H4 (cell line): ENCODE data around the gene FAT1. TPM values are rescaled to one million over a fixed set of nuclear protein-coding genes. Genes with fewer than 3 reads are reported as not detected.
"Not testable (repeated sequence)": the region's sequence is repeated elsewhere in the genome, so short reads cannot be mapped to it uniquely, and the experiment has no call there.

Experiments used
- DNase-seq: peaks from one replicate; pipeline ENCODE4 v3.0.0-alpha.2; 2015; ENCODE audit warnings: low spot score
- total RNA-seq: library from RNA; depleted of rRNA; stranded (reverse); fragments of >200 nt; shearing (Covaris generic); gene quantifications from 2 replicates; pipeline ENCODE4 v1.2.3, GENCODE V29; 2014; rRNA removed

Gene FAT1, protein sequence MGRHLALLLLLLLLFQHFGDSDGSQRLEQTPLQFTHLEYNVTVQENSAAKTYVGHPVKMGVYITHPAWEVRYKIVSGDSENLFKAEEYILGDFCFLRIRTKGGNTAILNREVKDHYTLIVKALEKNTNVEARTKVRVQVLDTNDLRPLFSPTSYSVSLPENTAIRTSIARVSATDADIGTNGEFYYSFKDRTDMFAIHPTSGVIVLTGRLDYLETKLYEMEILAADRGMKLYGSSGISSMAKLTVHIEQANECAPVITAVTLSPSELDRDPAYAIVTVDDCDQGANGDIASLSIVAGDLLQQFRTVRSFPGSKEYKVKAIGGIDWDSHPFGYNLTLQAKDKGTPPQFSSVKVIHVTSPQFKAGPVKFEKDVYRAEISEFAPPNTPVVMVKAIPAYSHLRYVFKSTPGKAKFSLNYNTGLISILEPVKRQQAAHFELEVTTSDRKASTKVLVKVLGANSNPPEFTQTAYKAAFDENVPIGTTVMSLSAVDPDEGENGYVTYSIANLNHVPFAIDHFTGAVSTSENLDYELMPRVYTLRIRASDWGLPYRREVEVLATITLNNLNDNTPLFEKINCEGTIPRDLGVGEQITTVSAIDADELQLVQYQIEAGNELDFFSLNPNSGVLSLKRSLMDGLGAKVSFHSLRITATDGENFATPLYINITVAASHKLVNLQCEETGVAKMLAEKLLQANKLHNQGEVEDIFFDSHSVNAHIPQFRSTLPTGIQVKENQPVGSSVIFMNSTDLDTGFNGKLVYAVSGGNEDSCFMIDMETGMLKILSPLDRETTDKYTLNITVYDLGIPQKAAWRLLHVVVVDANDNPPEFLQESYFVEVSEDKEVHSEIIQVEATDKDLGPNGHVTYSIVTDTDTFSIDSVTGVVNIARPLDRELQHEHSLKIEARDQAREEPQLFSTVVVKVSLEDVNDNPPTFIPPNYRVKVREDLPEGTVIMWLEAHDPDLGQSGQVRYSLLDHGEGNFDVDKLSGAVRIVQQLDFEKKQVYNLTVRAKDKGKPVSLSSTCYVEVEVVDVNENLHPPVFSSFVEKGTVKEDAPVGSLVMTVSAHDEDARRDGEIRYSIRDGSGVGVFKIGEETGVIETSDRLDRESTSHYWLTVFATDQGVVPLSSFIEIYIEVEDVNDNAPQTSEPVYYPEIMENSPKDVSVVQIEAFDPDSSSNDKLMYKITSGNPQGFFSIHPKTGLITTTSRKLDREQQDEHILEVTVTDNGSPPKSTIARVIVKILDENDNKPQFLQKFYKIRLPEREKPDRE (N-terminal part only)
- 71.1 and 71.6 TPM in 2 replicates for total RNA-seq

DNA sequence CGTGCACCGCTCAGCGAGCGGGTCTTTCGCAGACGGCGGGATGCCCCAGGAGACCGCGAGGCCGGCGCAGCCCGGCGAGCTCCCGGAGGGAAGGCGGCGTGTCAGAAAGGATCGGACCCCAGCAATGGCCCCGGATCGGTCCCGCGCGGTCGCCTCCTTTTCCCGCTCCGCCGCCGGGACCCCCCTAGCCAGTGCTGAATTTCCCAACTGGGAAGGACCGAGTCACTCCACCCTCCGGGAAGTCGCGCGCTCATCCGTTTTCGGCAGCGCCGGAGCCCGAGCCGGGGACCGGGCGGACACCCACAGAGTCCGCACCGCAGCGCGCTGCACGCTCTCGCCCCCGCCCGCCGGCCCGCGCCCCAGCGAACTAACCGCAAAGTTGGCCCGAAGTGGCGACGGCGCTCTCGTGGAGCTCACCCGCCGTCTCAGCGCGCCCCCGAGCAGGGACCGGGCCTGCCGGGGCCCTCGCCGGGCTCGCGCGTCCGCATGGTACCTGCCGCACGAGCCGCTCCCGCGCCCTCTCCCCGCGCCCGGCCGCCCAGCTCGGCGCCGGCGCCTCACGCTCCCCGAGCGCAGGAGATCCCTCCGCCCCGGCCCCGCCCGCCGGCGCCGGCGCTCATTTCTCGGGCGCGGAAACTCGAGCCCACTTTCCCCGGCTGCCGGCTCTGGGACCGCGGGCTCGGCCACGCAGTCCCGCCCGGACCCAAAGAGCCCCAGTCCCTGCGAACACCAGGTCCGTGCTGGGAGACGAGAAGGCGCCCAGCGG lies at the start of gene FAT1:
Gene FAT1, minus strand, starts transcription at position 565 of the 766 bp plus-strand sequence. CDS start 14,029 bp downstream, outside the sequence.
- peak; percentile 25 for DNase-seq

DNA sequence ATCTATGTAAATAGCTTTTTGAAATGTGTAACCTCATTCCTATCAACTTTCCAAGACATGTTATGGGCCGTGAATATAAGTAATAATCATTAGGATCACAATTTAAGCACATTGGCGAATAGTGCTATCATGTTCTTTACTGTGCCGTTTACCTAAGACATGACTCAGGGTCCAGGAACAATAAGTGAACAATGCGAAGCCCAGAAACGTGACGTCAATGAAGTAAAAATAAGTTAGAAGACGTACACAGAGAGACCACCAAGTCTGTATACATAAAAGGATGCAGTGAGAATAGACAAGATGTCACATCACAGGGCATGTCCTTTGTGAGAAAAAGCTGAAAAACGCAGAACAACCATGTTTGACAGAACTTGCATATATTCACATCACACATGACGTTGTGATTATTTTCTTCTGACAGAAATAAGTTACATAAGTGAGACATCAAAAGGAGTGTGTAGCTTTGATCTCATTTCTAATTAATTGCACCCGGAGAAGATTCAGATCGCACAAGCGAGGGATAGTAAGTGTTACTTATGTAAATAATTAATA lies 49.4 kb upstream of the FAT1 start:
- no peak for DNase-seq

DNA sequence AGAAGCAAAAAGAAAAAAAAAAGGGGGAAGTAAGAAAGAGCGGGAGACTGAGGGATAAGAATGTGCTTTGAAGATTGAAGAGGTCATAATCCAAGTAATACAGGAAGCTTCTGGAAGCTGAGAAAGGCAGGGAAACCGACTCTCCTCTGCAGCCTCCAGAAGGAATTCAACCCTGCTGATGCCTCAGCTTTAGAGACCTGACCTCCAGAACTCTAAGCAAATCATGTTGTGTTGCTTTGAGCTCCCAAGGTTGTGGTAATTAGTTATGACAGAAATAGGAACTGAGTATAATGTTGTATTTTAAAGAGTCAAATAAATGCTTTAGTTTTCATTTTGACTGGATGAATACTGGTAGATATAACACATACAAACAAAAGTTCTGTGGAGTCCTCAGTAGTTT lies 48.0 kb upstream of the FAT1 start:
- DNase-seq, result no peak

DNA sequence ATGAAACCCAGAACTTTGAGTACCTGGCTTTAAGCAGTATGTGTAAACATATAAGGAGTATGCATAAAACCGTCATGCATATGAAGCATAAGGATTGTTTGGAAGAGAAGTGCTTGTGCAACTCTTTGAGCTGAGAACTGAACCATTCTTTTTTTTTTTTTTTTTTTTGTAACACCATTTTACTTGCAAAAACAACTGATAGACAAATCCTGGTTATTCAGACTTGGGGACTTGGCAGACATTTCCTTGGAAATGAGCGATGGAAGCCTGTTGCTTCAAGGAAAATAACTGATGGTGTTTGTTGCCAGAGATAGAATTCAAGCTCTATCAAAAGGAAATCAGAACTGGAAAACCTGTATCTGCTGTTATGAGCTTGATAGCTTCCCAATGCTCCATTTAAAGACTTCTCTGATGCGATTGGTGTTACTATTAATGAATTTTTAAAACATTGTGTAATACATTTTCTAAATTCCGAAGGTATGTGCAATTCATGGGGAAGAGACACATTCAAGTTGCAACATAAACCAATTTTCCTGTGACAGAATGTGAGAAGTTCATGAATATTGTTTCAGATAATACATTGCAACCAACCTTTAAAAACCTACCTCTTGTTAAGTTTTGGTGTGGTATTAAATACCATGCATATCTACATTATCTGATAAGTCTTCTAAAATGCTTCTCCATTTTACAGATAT lies 47.0 kb upstream of the FAT1 start:
- no peak for DNase-seq

DNA sequence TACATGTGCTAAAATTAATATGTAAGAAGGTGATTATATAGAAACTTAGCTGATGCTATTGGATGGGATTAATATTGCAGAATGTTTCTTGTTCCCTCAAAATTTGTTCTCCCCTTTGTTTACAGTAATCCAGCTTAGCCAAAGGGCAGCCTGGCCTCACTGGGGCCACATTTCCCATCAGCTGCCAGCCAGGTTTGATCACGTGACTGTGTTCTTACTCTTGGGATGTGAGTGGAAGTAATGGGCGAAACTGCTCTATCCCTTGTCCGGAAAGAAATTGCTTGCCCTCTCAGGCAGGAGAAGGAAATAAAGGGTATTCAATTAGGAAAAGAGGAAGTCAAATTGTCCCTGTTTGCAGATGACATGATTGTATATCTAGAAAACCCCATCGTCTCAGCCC lies 44.1 kb upstream of the FAT1 start:
- DNase-seq, result no peak

DNA sequence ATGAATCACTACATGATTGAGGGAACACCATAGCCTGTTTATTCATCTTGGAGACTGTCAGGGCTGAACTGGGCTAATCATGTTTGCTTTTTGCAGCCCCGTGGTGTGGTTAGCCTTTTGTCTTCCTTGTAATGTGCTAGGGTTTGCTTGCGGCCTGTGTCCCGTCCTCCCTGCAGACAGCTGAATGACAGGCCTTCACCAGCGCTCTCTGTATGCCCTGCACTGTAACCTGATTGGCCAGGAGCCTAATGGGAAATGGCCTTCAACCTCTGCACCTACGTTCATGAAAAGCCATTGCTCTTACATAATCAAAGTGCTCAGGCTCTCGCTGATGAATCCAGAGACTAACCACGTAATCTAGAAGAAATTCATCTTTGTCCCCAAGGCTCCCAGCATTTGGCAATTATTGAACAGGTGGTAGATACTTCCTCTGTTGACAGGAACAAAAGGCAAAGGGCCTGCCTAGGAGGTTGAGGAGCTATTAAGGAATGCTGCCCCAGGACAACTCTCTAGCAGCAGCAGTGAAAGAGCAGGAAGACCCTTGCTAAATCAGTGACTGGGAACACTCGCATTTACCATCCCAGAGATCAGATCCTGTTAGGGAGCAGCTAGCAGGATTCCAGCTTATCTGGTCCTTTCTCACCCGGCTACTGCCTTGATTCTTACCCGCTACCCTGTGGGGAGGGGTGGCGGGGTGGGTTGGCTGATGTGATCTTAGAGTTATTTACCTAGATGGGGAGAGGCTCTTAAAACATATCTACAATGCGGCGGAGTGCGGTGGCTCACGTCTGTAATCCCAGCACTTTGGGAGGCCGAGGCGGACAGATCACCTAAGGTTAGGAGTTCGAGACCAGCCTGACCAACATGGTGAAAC lies 42.3 kb upstream of the FAT1 start:
- no peak for DNase-seq

DNA sequence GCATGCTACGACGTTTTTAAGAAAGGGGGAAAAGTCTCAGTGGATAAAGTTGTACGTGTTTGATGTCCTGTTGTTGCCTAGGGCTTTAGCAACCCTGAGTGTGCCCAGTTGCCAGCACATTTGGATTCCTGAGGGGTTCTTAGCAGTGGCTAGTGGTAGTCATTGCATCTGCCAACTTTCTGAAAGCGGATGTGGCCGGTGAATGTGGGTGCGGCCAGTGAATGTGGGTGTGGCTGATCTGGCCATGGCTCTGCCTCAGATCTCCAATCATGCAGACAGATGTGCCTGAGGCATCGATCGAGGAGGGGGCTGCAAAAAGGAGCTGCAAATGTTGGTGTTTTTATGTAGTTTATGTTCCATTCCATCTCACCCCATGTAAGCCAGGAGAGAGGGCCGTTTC lies 41.5 kb upstream of the FAT1 start:
- DNase-seq, result peak; percentile 71

DNA sequence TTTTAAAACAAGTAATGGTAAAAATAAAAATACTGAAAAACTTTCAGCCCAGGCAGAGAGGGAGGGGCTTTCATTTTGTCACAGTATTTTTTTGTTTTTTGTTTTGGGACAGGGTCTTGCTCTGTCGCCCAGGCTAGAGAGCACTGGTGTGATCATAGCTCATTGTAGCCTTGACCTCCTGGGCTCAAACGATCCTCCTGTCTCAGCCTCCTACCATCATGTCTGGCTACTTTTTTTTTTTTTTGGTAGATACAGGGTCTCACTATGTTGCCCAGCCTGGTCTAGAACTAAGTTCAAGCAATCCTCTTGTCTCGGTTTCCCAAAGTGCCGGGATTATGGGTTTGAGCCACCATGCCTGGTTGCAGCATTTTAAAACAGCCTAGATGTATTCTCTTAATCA lies 40.8 kb upstream of the FAT1 start:
- no peak for DNase-seq

DNA sequence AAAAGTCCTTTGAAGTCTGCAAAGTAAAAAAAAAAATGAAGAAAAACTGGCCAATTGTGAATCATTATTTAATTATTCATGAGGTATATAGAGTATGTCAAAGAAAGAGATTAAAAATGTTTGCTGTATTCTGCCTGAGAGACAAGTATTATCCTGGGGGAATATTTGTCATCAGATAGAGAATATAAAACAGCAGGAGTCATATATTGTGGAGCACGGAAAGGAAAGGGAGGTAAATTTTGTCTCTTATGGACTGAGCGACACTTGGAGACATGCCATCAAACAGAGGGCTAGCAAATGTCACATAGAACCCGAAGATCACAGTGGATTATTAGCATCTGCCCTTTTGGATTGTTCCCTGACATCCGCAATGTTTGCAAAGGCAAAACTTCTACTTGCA lies 39.2 kb upstream of the FAT1 start:
- DNase-seq, result no peak

DNA sequence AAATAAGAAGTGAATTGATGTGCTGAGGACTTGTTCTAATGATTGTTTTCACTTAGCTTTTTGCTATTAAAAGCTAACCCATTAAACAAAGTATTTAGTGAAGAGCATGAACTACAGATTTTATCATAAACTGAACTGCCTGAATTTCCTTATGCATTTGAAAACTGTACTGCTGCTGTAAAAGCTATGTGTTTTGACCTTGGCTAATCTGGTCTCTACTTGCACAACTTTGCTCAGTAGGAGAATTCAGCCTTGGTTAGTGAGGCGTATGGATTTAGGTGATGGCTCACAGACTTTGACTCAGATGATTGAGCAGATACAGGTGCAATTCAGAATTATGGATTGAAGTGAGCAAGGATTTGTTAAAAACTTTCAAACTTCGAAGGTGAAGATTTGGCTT lies 38.7 kb upstream of the FAT1 start:
- DNase-seq, result no peak

DNA sequence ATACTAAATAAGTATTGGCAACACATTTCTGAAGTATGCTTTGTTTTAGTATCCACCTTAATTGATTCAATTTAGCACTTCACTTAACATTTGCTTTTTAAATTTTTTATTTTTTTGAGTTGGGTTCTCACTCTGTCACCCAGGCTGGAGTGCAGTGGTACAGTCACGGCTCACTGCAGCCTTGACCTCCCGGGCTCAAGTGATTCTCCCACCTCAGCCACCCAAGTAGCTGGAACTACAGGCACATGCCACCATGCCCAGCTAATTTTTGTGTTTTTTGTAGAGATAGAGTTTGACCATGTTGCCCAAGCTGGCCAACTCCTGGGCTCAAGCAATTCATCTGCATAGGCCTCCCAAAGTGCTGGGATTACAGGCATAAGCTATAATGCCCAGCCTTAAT lies 38.3 kb upstream of the FAT1 start:
- DNase-seq, result not testable (repeated sequence)

DNA sequence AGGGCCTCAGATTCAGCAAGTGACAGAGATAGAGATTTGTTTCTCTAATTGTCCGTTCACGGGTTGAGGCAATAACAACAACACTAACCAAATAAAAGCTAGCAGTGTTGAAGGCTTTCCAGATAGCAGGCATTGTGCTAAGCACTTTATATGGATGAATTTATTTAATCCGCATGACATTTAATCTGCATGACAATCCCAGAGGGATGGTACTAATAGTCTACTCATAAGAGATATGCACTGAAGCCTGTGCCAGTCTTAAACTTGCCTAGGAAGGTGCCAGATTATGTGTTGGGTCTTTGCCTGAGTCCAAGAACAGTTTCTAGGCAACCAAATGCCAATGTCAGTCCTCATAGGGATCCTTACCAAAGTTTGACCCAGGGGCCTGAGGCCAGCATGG lies 37.7 kb upstream of the FAT1 start:
- no peak for DNase-seq

DNA sequence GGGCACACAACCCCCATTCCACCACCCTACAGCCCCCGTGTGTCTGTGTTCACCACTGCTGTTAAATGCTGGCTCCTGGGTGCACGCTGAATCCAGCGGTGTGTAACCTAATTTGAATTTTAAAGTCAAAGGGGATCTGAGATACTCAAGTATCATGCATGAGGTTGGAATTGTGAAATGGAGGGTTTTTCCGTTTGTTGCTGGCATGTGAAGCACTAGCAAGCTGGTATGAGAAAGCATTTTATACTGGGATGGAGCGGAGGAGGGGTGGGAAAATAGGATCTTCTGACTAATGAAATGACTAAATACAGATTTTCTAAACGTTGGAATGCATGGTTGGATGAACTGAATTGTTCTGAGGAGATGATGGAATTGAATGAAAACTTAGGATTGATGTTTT lies 36.9 kb upstream of the FAT1 start:
- DNase-seq, result no peak

DNA sequence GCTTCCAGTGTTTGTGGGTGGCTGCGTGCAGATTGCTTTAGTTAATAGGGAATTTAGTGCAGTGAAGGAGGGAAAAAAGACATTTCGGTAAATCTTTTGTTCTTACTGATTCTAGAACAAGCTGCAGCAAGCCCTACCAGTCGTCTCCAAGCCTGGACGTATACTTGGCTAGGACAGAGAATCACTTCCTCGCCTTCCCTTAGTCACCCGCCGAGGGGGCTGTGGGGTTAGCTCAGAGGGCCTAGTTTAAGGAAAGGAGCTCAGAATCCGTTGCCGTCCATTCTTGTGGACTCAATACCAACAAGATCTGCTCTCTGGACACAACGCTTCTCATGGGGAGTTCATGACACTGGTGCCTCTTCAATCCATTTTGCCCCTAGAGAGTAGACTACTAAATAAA lies 36.3 kb upstream of the FAT1 start:
- no peak for DNase-seq

DNA sequence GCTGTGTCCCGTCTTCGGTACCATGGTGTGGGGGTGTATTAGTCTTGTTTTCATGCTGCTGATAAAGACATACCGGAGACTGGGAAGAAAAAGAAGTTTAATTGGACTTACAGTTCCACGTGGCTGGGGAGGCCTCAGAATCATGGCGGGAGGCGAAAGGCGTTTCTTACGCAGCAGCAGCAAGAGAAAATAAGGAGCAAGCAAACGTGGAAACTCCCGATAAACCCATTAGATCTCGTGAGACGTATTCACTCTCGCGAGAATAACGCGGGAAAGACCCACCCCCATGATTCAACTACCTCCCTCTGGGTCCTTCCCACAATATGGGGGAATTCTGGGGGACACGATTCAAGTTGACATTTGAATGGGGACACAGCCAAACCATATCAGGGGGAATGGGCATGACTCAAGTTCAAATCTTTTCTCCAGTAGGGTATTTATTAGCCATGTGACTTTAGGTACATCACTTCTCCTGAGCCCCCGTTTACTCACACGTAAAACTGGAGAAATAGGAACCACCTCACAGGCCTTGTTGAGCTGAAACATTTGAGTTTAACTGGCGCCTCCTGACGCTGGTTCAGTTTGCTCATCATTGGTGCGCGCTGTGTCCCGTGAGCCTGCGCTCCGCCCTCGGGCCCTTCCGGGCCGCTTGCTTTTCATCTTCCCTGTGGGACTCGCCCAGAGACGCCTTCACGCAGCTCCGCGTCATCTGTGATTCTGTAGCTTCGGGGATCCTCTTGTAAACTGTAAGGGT lies 35.5 kb upstream of the FAT1 start:
- no peak for DNase-seq

DNA sequence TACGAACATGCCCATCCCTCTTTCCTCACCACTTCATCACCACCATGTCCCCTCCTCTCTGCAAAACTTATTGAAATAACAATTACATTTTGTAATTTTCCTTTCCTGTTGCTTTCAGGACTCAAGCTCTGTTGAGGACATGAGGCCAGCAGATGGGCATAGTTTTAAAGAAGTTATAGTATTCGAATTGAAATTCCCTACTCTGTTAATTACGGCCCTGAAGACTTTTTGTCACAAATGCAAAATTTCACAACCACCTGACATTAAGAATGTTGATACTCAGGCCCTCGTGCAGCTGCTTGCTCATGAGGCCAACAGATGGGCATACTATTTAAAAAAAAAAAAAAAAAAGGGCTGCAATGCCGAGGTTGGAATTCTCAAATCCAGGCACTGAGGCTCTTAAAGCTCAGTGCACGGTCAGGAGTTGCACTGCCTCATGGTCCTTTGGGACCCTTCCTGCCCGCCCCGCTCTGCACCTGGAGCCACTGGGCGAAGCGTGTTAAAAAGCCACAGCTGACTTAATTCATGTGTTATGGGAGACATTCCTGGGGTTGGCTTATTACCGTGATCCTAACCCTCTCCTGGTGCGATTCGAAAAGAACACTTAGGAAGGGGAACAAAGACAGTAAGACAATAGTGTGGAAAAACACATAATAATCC lies 34.2 kb upstream of the FAT1 start:
- DNase-seq, result no peak

DNA sequence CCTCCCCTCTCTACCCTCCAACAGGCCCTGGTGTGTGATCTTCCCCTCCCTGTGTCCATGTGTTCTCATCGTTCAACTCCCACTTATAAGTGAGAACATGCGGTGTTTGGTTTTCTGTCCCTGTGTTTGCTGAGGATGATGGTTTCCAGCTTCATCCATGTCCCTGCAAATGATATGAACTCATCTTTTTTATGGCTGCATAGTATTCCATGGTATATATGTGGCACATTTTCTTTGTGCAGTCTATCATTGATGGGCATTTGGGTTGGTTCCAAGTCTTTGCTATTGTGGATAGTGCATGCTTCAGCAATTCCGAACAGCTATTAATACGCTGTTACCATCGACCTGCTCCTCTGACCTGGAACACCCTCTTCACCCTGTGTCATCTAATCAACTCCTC lies 32.9 kb upstream of the FAT1 start:
- not testable (repeated sequence) for DNase-seq
